ENCODE results near the gene TP53I11. TPM values are rescaled to one million over a fixed set of nuclear protein-coding genes. Genes with fewer than 3 reads are reported as not detected.

Gene TP53I11
- total RNA-seq, 2 donors from 2014 or later = 1.8 to 3.9 TPM

DNA sequence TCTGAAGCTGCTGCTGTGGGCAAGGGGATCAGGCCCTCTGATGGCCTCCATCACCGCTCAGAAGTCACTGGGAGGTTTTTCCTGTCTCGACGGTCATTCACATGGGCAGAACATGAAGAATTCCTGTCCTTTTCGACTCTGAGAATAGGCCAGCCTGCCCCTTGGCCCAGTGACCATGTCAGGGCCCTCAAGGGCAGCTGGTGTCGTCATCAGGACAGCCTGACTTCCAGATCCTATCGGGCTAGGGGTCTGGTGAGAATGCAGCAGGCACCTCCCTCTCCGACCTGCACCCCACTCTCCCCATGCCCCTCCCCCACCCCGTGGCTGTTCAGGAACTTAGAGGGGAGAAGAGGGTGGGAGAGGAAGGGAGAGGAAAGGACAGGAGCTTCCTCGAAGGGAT is 3.6 kb downstream of the TP53I11 start:
- ATAC-seq = no peak
- H3K36me3 Mint-ChIP-seq (ENCODE audit: low read depth) = no peaks in the 10 kb centered on the region
- H3K4me1 Mint-ChIP-seq = peaks cover 15% of the 10 kb centered on the region
- H3K27ac Mint-ChIP-seq = no peak overlapping the region
- no peaks in the 10 kb centered on the region for H3K27me3 Mint-ChIP-seq
- H3K4me3 Mint-ChIP-seq = peak overlapping the region; percentile 52
- no peaks in the 10 kb centered on the region for H3K9me3 ChIP-seq (ENCODE audit: control insufficient read depth, low read length, poor library complexity, severe bottlenecking)
- DNase-seq = no peak

DNA sequence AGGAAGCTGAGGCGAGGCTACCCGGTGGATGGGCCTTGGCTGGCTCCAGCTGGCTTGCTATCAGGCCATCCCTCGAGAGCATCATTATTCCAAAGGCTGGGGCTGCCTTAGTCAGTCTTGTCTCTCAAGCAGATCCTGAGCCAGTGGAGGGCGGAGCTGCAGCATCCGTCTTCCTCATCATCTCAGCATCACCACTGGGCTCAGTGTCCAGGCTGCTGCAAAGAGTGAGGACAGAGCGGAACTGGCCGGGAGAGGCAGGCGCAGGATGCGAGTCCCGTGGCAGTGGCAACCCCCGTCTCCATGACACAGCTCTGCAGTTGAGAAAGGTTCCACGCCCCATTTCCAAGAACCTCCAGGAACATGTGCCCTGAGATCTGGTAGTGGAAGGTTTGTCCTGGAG is 4.4 kb downstream of the TP53I11 start:
- peaks cover 15% of the 10 kb centered on the region for H3K4me1 Mint-ChIP-seq
- no peaks in the 10 kb centered on the region for H3K36me3 Mint-ChIP-seq (ENCODE audit: low read depth)
- ATAC-seq (no peak), DNase-seq (no peak)
- no peaks in the 10 kb centered on the region for H3K27me3 Mint-ChIP-seq
- no peak overlapping the region for H3K27ac Mint-ChIP-seq
- H3K9me3 ChIP-seq (ENCODE audit: control insufficient read depth, low read length, poor library complexity, severe bottlenecking) = no peaks in the 10 kb centered on the region
- no peak overlapping the region for H3K4me3 Mint-ChIP-seq

DNA sequence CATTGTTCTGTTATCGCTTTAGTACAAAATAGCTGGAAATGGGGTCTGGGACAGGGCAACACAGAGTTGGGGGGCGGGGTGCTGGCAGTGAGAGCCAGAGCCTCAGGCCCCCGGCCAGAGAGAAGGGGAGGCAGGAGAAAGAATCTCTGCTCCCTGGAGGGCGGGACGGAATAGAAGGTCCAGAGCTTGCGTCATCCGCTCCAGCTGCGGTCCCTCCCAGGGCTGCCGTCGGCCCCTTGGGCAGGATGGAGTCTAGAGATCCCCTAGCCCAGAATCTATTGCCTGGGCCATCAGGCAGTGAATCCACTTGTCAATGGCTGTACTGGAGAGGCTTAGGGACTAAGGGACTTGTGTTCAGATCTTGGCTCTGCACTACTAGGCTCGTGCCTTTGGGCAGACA is 5.0 kb downstream of the TP53I11 start:
- no peaks in the 10 kb centered on the region for H3K36me3 Mint-ChIP-seq (ENCODE audit: low read depth)
- DNase-seq = no peak
- ATAC-seq = no peak
- no peaks in the 10 kb centered on the region for H3K27me3 Mint-ChIP-seq
- H3K4me3 Mint-ChIP-seq = no peak overlapping the region
- H3K27ac Mint-ChIP-seq = no peak overlapping the region
- H3K9me3 ChIP-seq (ENCODE audit: control insufficient read depth, low read length, poor library complexity, severe bottlenecking) = no peaks in the 10 kb centered on the region
- H3K4me1 Mint-ChIP-seq = peaks cover 15% of the 10 kb centered on the region

DNA sequence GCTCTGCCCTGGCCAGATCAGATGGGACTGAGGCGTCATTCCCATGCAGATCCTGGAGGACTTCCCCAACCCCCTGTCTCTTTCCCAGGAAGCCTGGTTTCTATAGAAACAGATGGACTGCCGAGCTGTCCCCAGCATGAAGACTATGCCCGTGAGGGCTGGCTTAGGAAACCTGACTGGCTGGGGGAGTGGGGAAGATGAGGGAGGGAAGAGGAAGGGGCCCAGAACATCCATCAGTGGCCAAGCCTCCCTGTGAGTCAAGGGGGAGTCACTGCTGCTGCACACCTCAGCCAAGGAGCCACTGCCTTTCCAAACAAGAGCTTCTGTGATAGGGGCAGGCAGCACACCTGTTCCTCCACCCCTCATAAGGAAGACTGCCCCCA is 5.8 kb downstream of the TP53I11 start:
- Mint-ChIP-seq H3K27ac (no peak overlapping the region), H3K27me3 (no peaks in the 10 kb centered on the region), H3K4me3 (no peak overlapping the region), H3K36me3 (ENCODE audit: low read depth) (no peaks in the 10 kb centered on the region), H3K4me1 (peaks cover 18% of the 10 kb centered on the region)
- no peaks in the 10 kb centered on the region for H3K9me3 ChIP-seq (ENCODE audit: control insufficient read depth, low read length, poor library complexity, severe bottlenecking)
- DNase-seq = no peak
- no peak for ATAC-seq

DNA sequence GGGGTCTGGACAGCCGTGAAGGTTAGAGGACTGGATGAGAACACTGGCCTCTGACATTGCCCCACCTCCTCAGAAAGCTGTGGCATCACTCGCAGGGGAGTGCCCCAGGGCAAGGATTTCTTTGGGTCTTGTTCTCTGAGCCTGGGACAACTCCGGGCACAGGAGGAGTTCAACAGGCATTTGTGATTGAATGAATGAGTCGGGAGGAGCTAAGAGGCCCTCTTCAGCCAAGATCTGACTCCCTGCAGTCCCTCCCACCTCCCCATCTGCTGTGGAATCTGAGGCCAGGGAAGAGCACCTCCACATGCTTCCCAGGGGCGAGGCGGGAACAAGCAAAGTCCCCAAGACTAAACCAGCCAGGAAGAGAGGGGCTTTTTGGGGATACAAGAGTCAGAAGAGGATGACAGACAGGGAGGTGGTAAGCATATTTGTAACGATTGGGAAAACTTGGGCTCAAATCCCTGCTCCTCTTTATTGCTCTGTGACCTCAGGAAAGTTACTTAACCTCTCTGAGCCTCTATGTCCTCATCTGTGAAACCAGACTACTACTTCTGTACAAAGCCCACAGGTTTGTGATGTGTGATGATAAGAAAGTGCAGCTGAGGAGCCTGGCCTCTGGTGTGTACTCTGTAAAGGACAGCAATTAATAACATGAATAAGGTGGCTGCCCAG is 6.4 kb downstream of the TP53I11 start:
- Mint-ChIP-seq H3K27me3 (no peaks in the 10 kb centered on the region), H3K36me3 (ENCODE audit: low read depth) (no peaks in the 10 kb centered on the region), H3K27ac (no peak overlapping the region), H3K4me3 (no peak overlapping the region), H3K4me1 (peaks cover 18% of the 10 kb centered on the region)
- no peak for DNase-seq
- ATAC-seq = no peak
- H3K9me3 ChIP-seq (ENCODE audit: control insufficient read depth, low read length, poor library complexity, severe bottlenecking) = no peaks in the 10 kb centered on the region

DNA sequence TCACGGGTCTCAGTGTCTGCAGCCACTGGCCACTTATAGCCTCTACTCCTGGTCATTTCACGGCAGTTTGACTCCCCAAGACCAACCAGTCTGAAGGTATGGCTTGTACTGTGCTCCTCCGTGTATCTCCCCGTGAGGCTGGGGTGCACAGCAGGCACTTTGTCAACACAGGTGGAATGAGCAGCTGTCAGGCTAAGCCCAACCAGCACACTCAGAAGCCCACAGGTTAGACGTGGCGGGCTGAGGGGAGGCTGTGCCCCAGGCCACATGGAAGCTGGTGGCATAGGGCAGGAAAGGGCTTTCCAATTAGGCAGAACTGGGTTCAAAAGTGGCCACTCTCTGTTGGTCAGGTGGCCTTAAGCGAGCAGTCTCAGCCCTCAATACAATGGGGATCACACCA is 7.0 kb downstream of the TP53I11 start:
- H3K9me3 ChIP-seq (ENCODE audit: control insufficient read depth, low read length, poor library complexity, severe bottlenecking) = no peaks in the 10 kb centered on the region
- peak; percentile 28 for ATAC-seq
- Mint-ChIP-seq H3K27ac (no peak overlapping the region), H3K4me1 (peaks cover 14% of the 10 kb centered on the region), H3K4me3 (peak overlapping the region; percentile 9), H3K36me3 (ENCODE audit: low read depth) (no peaks in the 10 kb centered on the region), H3K27me3 (no peaks in the 10 kb centered on the region)
- DNase-seq = no peak

DNA sequence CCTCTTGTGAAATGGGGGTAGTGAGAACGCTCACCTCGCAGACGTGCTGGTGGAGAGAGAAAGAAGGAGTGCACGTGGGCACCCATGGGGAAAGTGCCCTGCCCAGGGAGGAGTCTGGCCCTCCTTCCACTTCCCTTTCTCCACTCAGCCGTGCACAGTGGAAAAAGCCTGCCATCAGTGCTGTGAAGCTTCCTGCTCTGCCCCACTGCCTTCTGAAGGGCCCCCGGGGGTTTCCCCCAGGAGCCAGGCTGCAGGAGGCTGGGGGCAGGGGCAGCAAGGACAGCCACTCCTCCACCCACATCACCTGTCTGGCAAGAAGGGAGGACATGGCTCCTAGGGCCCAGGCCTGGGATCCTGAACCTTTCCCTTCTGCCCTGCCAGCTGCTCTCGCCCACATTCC is 7.6 kb downstream of the TP53I11 start:
- DNase-seq = no peak
- Mint-ChIP-seq H3K4me1 (peaks cover 14% of the 10 kb centered on the region), H3K4me3 (no peak overlapping the region), H3K27ac (no peak overlapping the region), H3K27me3 (no peaks in the 10 kb centered on the region), H3K36me3 (ENCODE audit: low read depth) (no peaks in the 10 kb centered on the region)
- no peaks in the 10 kb centered on the region for H3K9me3 ChIP-seq (ENCODE audit: control insufficient read depth, low read length, poor library complexity, severe bottlenecking)
- peak; percentile 73 for ATAC-seq

DNA sequence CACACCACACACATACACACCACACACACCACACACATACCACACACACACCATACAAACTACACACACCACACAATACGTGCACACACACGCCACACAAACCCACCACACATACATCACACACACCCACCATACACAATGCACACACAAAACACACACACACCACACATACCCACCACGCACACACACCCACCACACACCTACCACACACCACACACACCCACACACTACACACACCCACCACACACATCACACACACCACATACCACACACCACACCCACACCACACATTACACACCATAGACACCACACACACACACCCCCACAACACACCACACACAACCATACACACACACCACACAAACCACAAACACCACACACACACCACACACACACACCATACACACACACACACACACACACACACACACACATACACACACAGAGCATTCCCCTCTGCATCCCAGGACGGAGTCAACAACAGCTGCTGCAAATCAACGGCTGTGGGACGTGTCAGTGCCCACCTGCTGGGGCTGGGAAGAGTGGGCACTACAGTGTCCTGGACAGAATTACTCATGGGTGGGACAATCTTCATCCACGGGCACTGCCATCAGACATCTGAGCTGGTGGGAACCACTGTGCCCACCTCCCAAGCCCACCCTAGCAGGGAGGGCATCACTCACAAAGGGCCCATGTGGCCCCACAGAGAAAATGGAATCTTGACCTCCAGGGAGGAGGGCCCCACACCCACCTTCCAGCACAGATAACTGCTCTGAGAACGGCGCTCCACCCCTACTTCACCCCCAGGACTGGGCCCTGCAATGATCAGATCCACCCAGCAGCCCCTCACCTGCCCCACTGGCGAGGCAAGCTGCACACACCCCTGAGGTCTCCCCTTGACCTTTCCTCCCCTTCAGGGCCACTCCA is 8.4 kb downstream of the TP53I11 start:
- H3K9me3 ChIP-seq (ENCODE audit: control insufficient read depth, low read length, poor library complexity, severe bottlenecking) = no peaks in the 10 kb centered on the region
- Mint-ChIP-seq H3K27me3 (no peaks in the 10 kb centered on the region), H3K36me3 (ENCODE audit: low read depth) (no peaks in the 10 kb centered on the region), H3K4me1 (peaks cover 14% of the 10 kb centered on the region), H3K4me3 (peak overlapping the region; percentile 69), H3K27ac (no peak overlapping the region)
- ATAC-seq (no peak), DNase-seq (no peak)

DNA sequence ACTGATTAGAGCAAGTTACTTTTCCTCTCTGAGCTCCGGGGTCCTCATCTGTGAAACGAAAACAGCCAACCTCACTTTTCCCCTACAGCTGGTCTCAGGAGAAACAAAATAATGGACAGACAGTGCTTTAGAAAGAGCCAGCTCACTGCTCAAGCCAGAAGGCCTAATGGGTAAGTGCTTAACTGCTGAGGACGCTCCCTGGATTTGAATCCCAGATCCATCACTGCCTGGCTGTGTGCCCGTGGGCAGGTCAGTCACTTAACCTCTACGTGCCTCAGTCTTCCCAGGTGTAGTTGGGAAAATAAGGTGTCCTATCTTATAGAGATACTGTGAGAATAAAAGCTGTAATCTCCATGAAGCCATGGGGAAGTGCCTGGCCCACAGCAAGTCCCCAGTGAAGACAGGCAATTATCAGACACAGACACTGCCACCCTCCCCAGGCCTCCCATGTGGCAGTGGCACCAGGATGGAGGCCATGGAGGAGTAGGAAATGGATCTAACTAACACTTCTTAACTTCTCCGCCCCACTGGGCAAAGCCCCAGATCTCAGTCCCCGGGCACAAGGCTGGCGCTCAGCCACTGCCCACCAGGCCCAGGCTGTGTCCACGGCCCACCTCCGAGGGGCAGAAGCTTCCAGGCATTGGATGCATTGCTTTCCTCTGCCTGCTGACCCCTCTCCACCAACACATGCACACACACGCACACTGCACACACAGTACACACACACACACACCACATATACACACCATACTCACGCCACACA is 9.2 kb downstream of the TP53I11 start:
- no peak for ATAC-seq
- Mint-ChIP-seq H3K27ac (peak overlapping the region; percentile 21), H3K4me1 (peaks cover 15% of the 10 kb centered on the region), H3K36me3 (ENCODE audit: low read depth) (no peaks in the 10 kb centered on the region), H3K4me3 (no peak overlapping the region), H3K27me3 (no peaks in the 10 kb centered on the region)
- no peak for DNase-seq
- no peaks in the 10 kb centered on the region for H3K9me3 ChIP-seq (ENCODE audit: control insufficient read depth, low read length, poor library complexity, severe bottlenecking)

DNA sequence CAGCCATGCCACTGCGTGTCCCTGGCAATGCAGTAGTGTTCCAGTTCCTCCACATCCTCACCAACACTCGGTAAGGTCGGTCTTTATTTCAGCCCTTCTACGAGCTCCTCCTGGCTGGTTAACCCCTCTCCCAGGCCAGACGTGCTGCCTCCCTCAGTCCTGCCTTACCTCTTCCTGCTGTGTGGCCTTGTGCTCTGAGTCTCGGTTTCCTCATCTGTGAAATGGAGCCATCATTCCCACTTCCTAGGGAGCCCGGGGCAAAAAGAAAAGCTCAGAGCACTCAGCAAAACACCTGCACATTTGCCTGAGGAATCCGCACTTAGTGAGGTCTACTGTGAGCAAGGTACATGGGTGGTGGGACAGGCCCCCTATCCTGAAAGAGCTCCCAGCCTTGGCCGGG is 9.8 kb downstream of the TP53I11 start:
- no peaks in the 10 kb centered on the region for H3K36me3 Mint-ChIP-seq (ENCODE audit: low read depth)
- DNase-seq = no peak
- H3K27me3 Mint-ChIP-seq = no peaks in the 10 kb centered on the region
- H3K4me1 Mint-ChIP-seq = peaks cover 17% of the 10 kb centered on the region
- H3K27ac Mint-ChIP-seq = peak overlapping the region; percentile 21
- no peak overlapping the region for H3K4me3 Mint-ChIP-seq
- H3K9me3 ChIP-seq (ENCODE audit: control insufficient read depth, low read length, poor library complexity, severe bottlenecking) = no peaks in the 10 kb centered on the region
- ATAC-seq = no peak

DNA sequence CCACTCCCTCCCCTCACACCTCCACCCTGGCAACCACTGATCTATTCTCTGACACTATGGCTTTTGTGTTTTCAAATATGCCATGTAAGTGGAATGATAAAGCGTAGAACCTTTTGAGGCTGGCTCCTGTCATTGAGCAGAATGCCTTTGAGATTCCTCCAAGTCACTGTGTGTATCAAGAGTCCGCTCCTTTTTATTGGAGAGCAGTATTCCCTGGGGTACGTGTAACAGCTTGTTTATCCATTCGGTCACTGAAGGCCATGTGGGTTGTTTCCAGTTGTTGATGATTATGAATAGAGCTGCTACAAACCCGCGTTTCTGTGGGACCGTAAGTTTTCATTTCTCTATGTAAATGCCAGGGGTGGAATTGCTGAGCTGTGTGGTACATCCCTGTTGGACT is 10.3 kb downstream of the TP53I11 start:
- Mint-ChIP-seq H3K36me3 (ENCODE audit: low read depth) (no peaks in the 10 kb centered on the region), H3K4me3 (no peak overlapping the region), H3K27ac (no peak overlapping the region), H3K4me1 (peaks cover 17% of the 10 kb centered on the region), H3K27me3 (no peaks in the 10 kb centered on the region)
- ATAC-seq = no peak
- no peak for DNase-seq
- no peaks in the 10 kb centered on the region for H3K9me3 ChIP-seq (ENCODE audit: control insufficient read depth, low read length, poor library complexity, severe bottlenecking)

DNA sequence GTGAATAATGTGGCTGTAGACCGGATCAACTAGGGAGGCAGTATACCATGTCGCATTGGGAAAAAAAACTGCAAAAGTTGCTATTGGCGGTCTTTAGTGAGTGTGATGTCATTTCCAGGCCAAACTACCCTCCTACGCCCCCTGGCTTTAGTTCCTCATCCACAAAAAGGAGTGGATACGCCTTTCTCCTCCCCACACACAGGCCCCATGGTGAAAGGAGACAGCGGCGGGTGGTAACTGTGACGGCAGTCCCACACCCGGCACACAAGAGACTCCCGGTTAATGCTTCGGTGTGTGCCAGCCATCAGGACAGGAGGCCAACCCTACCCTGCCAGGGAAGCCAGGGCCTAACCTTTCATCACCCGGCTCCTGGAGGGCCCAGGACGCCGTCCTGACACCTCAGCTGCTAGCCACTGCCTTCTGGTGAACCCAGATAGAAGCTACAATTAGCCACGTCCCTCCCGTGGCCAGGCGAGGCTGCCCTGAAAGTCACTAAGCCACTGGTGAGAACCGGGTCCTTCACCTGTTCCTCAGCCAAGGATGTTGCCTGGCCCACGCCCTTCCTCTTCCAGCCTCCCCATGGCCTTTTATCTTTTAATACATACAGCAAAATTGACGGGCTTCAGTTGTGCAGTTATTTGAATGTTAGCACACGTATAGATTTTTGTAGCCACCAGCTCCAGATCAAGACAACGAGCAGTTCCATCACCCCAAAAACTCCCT is 10.8 kb downstream of the TP53I11 start:
- Mint-ChIP-seq H3K27ac (no peak overlapping the region), H3K4me1 (peaks cover 17% of the 10 kb centered on the region), H3K4me3 (peak overlapping the region; percentile 15), H3K36me3 (ENCODE audit: low read depth) (no peaks in the 10 kb centered on the region), H3K27me3 (no peaks in the 10 kb centered on the region)
- H3K9me3 ChIP-seq (ENCODE audit: control insufficient read depth, low read length, poor library complexity, severe bottlenecking) = no peaks in the 10 kb centered on the region
- no peak for DNase-seq
- ATAC-seq = no peak
